Ishikawa (cell line): Measurements from ENCODE around the gene MYL11.

Experiments used
- CEBPB ChIP-seq: IDR thresholded peaks from 2 replicates; pipeline ENCODE4 v1.6.1; 2012
- CREB1 ChIP-seq: IDR thresholded peaks from 2 replicates; pipeline ENCODE4 v1.6.1; 2012; ENCODE audit warnings: low read depth
- EGR1 ChIP-seq: IDR thresholded peaks from 2 replicates; pipeline ENCODE4 v1.6.1; 2012
- EP300 ChIP-seq: IDR thresholded peaks from 2 replicates; pipeline ENCODE4 v1.6.1; 2012; ENCODE audit warnings: borderline replicate concordance
- FOXM1 ChIP-seq: IDR thresholded peaks from 2 replicates; pipeline ENCODE4 v1.6.1; 2012; ENCODE audit warnings: low read depth, borderline replicate concordance
- MAX ChIP-seq: IDR thresholded peaks from 2 replicates; pipeline ENCODE4 v1.6.1; 2012
- NFIC ChIP-seq: IDR thresholded peaks from 2 replicates; pipeline ENCODE4 v1.6.1; 2012
- RAD21 ChIP-seq: IDR thresholded peaks from 2 replicates; pipeline ENCODE4 v1.6.1; 2012; ENCODE audit warnings: low read depth
- REST ChIP-seq: IDR thresholded peaks from 2 replicates; pipeline ENCODE4 v1.6.1; 2012; ENCODE audit warnings: low read depth, mild to moderate bottlenecking
- TAF1 ChIP-seq: IDR thresholded peaks from 2 replicates; pipeline ENCODE4 v1.6.1; 2012; ENCODE audit warnings: low read depth, mild to moderate bottlenecking
- TCF12 ChIP-seq: IDR thresholded peaks from 2 replicates; pipeline ENCODE4 v1.6.1; 2012; ENCODE audit warnings: low read depth
- TEAD4 ChIP-seq: IDR thresholded peaks from 2 replicates; pipeline ENCODE4 v1.6.1; 2012
- USF1 ChIP-seq: IDR thresholded peaks from 2 replicates; pipeline ENCODE4 v1.6.1; 2012
- YY1 ChIP-seq: IDR thresholded peaks from 2 replicates; pipeline ENCODE4 v1.6.1; 2012; ENCODE audit warnings: low read depth
- ZBTB7A ChIP-seq: IDR thresholded peaks from 2 replicates; pipeline ENCODE4 v1.6.1; 2012; ENCODE audit warnings: low read depth

The MYL11 gene

GRCh38 chr16:30359871-30360170, 14.8 kb upstream of the MYL11 start:
- TF ChIP-seq ZBTB7A (no peak), YY1 (no peak), FOXM1 (no peak), TAF1 (no peak), USF1 (no peak), CEBPB (no peak), RAD21 (no peak), MAX (no peak), CREB1 (no peak), TEAD4 (no peak), EP300 (no peak), NFIC (no peak), TCF12 (no peak), EGR1 (no peak), REST (no peak)

- no peak for TF ChIP-seq REST
- no peak for TF ChIP-seq USF1
- no peak for TF ChIP-seq EGR1
- TF ChIP-seq YY1 = no peak
- TF ChIP-seq TCF12 = no peak
- no peak for TF ChIP-seq RAD21
- TF ChIP-seq TAF1 = no peak
- no peak for TF ChIP-seq CREB1
- no peak for TF ChIP-seq MAX
- no peak for TF ChIP-seq TEAD4
- TF ChIP-seq ZBTB7A = no peak
- TF ChIP-seq EP300 = no peak
- no peak for TF ChIP-seq FOXM1
These were observed 13.4 kb upstream of the MYL11 start for GRCh38 chr16:30361180-30361579.

GRCh38 chr16:30365200-30365599, 9.4 kb upstream of the MYL11 start:
- TF ChIP-seq FOXM1 = no peak
- TF ChIP-seq RAD21 = no peak
- no peak for TF ChIP-seq REST
- TF ChIP-seq CREB1 = no peak
- no peak for TF ChIP-seq TEAD4
- TF ChIP-seq MAX = no peak
- TF ChIP-seq ZBTB7A = no peak
- TF ChIP-seq CEBPB = no peak
- TF ChIP-seq EGR1 = no peak
- no peak for TF ChIP-seq NFIC
- TF ChIP-seq EP300 = no peak
- TF ChIP-seq YY1 = no peak
- TF ChIP-seq USF1 = no peak
- TF ChIP-seq TAF1 = no peak
- TF ChIP-seq TCF12 = no peak

- no peak for TF ChIP-seq TAF1
- TF ChIP-seq CREB1 = no peak
- no peak for TF ChIP-seq FOXM1
- TF ChIP-seq YY1 = no peak
- TF ChIP-seq RAD21 = no peak
- TF ChIP-seq MAX = no peak
- no peak for TF ChIP-seq EGR1
- TF ChIP-seq USF1 = no peak
- no peak for TF ChIP-seq REST
- TF ChIP-seq EP300 = no peak
- TF ChIP-seq ZBTB7A = no peak
- no peak for TF ChIP-seq TEAD4
These were observed 8.1 kb upstream of the MYL11 start for GRCh38 chr16:30366511-30366910.
